Heart left ventricle (tissue), 16 donors: ENCODE results near the gene IDI2. TPM values are rescaled to one million over a fixed set of nuclear protein-coding genes. Genes with fewer than 3 reads are reported as not detected.
A peak's percentile ranks its signal among the peaks of the same experiment; 100 is the strongest.

Experiments
- ATAC-seq, 4 donors: fragments of 200-7000 bp; cut with Tn5 transposase; one replicate each; pipeline ENCODE4 v1.9.1; 2020 to 2022; ENCODE audit warnings: moderate library complexity in 4 of 4, mild to moderate bottlenecking in 3 of 4, moderate number of reproducible peaks in 1 of 4
- DNase-seq, 5 donors: peaks; one replicate each; pipeline ENCODE4 v3.0.0-alpha.2; 2020
- H3K27ac ChIP-seq, 12 donors: fragments of 200-600 bp; sonication (generic) in 4 of 12; one replicate each; pipeline versions ENCODE4 v1.5.0 to v1.8.0; 2016 to 2022; ENCODE audit warnings: mild to moderate bottlenecking in 2 of 12
- H3K27me3 ChIP-seq, 9 donors: fragments of 200-600 bp; sonication (generic) in 2 of 9; one replicate each; pipeline versions ENCODE4 v1.5.1 to v1.8.0; 2016 to 2022; ENCODE audit warnings: mild to moderate bottlenecking in 3 of 9
- H3K36me3 ChIP-seq, 9 donors: fragments of 200-600 bp; sonication (generic) in 2 of 9; one replicate each; pipeline versions ENCODE4 v1.5.0 to v1.8.0; 2018 to 2022; ENCODE audit warnings: mild to moderate bottlenecking in 2 of 9
- H3K4me1 ChIP-seq, 12 donors: fragments of 200-600 bp; sonication (generic) in 4 of 12; one replicate each; pipeline versions ENCODE4 v1.5.0 to v1.8.0; 2016 to 2022; ENCODE audit warnings: mild to moderate bottlenecking in 3 of 12
- H3K4me3 ChIP-seq, 12 donors: fragments of 200-600 bp; sonication (generic) in 4 of 12; one replicate each; pipeline versions ENCODE4 v1.5.0 to v1.8.0; 2017 to 2022; ENCODE audit warnings: mild to moderate bottlenecking in 9 of 12, moderate library complexity in 4 of 12
- H3K9me3 ChIP-seq, 12 donors: fragments of 200-600 bp; sonication (generic) in 4 of 12; one replicate each; pipeline versions ENCODE4 v1.5.0 to v1.8.0; 2016 to 2022; ENCODE audit warnings: mild to moderate bottlenecking in 1 of 12
- CTCF ChIP-seq, 12 donors: fragments of 200-600 bp; sonication (generic) in 4 of 12; IDR thresholded peaks; one replicate each; pipeline versions ENCODE4 v1.5.0 to v1.8.0; 2018 to 2022; ENCODE audit warnings: antibody characterized with exemption in 12 of 12, mild to moderate bottlenecking in 5 of 12
- POLR2A ChIP-seq, 2 donors: fragments of 450-650 bp; IDR thresholded peaks; one replicate each; pipeline ENCODE4 v1.6.1; 2017; ENCODE audit warnings: antibody characterized with exemption in 2 of 2, mild to moderate bottlenecking in 2 of 2, moderate library complexity in 2 of 2
- WGBS, 4 donors: extraction: QIAGEN DNeasy Blood & Tissue Kit in 2 of 4; methylation state at CpG; one replicate each; pipeline versions ENCODE4 v1.1.5 to v1.1.7; 2013 to 2018; 5-methylcytosine and 5-hydroxymethylcytosine counted together
- intact Hi-C, 10 donors: fragments of 100-400 bp; cut with DNase I; formaldehyde crosslinking; loops; one replicate each; pipeline versions ENCODE4 v1.11.1 to v1.14.2; 2022
- polyA plus RNA-seq, 2 donors: library from polyadenylated mRNA; stranded (reverse); fragments of 200-250 nt; gene quantifications; one replicate each; pipeline ENCODE4 v1.2.3, GENCODE V29; 2013
- total RNA-seq, 9 donors: library from RNA; depleted of rRNA in 2 of 9; stranded (reverse); fragments of >200 nt in 2 of 9; fragmentation: NEBNext Ultra II Directional in 3 of 9; extraction: Animal tissue kit (Norgen Biotek cat#: 25700) in 3 of 9; gene quantifications; one replicate each; pipeline versions ENCODE4 v1.1.0 to v1.2.4, GENCODE V29; 2016 to 2023
- donor health status: ischemic (EF 13 %, LVEDD 7.1; RV severe dilation, severe dysfunction).
- donor health status: healthy with polysubstance abuse.
- donor health status: DM: no; HTN: yes; CAD: no.
- donor health status: DM: no; HTN: no; CAD: no.
- donor health status: ischemic (EF 25% LVEDD 6.9; RV normal size, moderate dysfunction).
- donor health status: ischemic (EF 25% LVEDD 5.7; RV mildly dilated, moderate dysfunction).
- donor health status: healthy.
- donor health status: DM: yes; HTN: yes; CAD: no.
- donor health status: ischemic (EF 35%, LVEDD 5.7; RV mildly dilated, moderate dysfunction).
- donor health status: nonischemic (EF 11% LVEDD 7.7; RV severe dilation, severe dysfunction).
- donor health status: DM: yes; HTN: yes; CAD: no.
- donor health status: PGD.
- donor health status: ischemic (EF 29% LVEDD 5.4; RV normal size, mild dysfunction).
- donor health status: nonischemic (EF 23%, LVEDD 6.1; RV moderate dilation, normal function).

IDI2 gene
- total and polyA plus RNA-seq, 11 donors = 0.18 to 0.72 (median 0.28) TPM; not detected in 4

GRCh38 chr10:970311-971149 is 55.1 kb downstream of the IDI2 start:
- H3K36me3 ChIP-seq = no peaks in the 10 kb centered on the region
- no peaks in the 10 kb centered on the region for H3K27me3 ChIP-seq
- no peaks in the 10 kb centered on the region for H3K9me3 ChIP-seq
- ATAC-seq (peak in 1 of 4 donors; percentile 29), DNase-seq (no peak)
- H3K4me1 ChIP-seq = peaks cover 0 to 13% (median 0%) of the 10 kb centered on the region in 12 donors
- intact Hi-C loops = no loop called here
- no peak overlapping the region for H3K4me3 ChIP-seq
- 47 to 59% (median 56%) methylated on average over 13 to 14 of the region's 14 CpGs for WGBS, 4 donors
- H3K27ac ChIP-seq = no peak overlapping the region
- TF ChIP-seq POLR2A (IDR thresholded peaks at IDR 0.05) = no peak
- no peak for TF ChIP-seq CTCF (IDR thresholded peaks at IDR 0.05)

DNA sequence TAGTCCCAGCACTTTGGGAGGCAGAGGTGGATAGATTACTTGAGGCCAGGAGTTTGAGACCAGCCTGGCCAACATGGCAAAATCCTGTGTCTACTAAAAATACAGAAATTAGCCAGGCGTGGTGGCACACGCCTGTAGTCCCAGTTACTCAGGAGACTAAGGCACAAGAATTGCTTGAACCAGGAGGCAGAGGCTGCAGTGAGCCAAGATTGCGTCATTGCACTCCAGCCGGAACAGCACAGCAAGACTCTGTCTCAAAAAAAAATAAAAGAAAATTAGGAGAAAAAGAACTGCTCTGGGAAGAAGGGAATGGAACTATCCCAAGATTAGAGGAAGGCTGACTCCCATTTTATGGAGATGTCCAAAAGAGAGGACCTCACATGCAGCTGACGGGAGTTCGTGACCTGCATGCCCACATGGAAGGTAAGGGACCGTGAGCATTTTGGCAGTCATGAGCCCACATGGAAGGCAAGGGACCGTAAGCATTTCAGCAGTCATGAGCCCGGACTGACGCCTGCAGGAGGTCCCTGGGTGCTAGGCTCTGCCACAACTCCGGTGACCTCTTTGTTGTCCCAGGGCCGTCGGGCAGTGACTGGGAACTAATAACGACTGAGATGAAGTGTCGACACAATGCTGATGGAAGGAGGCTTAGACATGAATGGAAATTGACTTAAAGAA is 56.0 kb downstream of the IDI2 start:
- Histone ChIP-seq H3K27ac (no peak overlapping the region), H3K36me3 (no peaks in the 10 kb centered on the region), H3K9me3 (no peaks in the 10 kb centered on the region), H3K27me3 (no peaks in the 10 kb centered on the region), H3K4me1 (peaks cover 0 to 13% (median 0%) of the 10 kb centered on the region in 12 donors), H3K4me3 (no peak overlapping the region)
- intact Hi-C loops = no loop called here
- ATAC-seq (peak in 1 of 4 donors; percentile 21), DNase-seq (no peak)
- TF ChIP-seq POLR2A (IDR thresholded peaks at IDR 0.05) (no peak), CTCF (IDR thresholded peaks at IDR 0.05) (no peak)
- 74 to 81% (median 77%) methylated on average over 15 of the region's 15 CpGs for WGBS, 4 donors

Other genes starting within 250 kb of the IDI2 start
- gene LARP4B, start 94.2 kb downstream of the IDI2 start, total RNA-seq = 10 to 100 TPM; 26.8 to 81.1 (median 64.8) TPM
- gene LARP4B, start 94.2 kb downstream of the IDI2 start, polyA plus RNA-seq = 10 to 100 TPM; 20.1 to 23.1 TPM
- 10 to 100 TPM; 13.5 to 31.8 (median 28.8) TPM for gene GTPBP4, start 37.4 kb downstream of the IDI2 start, total RNA-seq
- 10 to 100 TPM; 13.3 to 52.0 TPM for gene GTPBP4, start 37.4 kb downstream of the IDI2 start, polyA plus RNA-seq
- gene IDI1, start 23.3 kb upstream of the IDI2 start, total RNA-seq = 10 to 100 TPM; 13.7 to 29.8 (median 18.4) TPM
- gene IDI1, start 23.3 kb upstream of the IDI2 start, polyA plus RNA-seq = 10 to 100 TPM in 1 of 2 donors, 1 to 10 TPM in 1; 9.1 to 44.8 TPM
- 10 to 100 TPM; 22.6 to 43.3 (median 30.7) TPM for gene WDR37, start 30.5 kb upstream of the IDI2 start, total RNA-seq
- 10 to 100 TPM in 1 of 2 donors, 1 to 10 TPM in 1; 8.4 to 16.0 TPM for gene WDR37, start 30.5 kb upstream of the IDI2 start, polyA plus RNA-seq